Keratinocyte (primary cell): Measurements from ENCODE around the gene DPH1. TPM values are rescaled to one million over a fixed set of nuclear protein-coding genes. Genes with fewer than 3 reads are reported as not detected.
A peak's percentile ranks its signal among the peaks of the same experiment; 100 is the strongest.

ENCODE experiments used
- DNase-seq: peaks from one replicate; pipeline ENCODE4 v3.0.0-alpha.2; 2011; ENCODE audit warnings: low read depth, missing footprints, low spot score
- FAIRE-seq: peaks from 2 replicates; lab custom pipeline; 2011; peaks lifted over from hg19 to GRCh38; lab: Jason Lieb, UNC
- H2AFZ ChIP-seq: 2 replicates; pipeline ENCODE4 v1.6.0; 2012; ENCODE audit warnings: low read length, control low read depth, inconsistent platforms; ENCODE audit not compliant: control insufficient read depth
- H3K27ac ChIP-seq: 2 replicates; pipeline ENCODE4 v1.5.1; 2011; ENCODE audit warnings: low read length; ENCODE audit not compliant: control insufficient read depth, insufficient read depth
- H3K27me3 ChIP-seq: 3 replicates; pipeline ENCODE4 v1.6.0; 2011; ENCODE audit warnings: low read length; ENCODE audit not compliant: control insufficient read depth, insufficient read depth; ENCODE audit errors: extremely low read depth
- H3K36me3 ChIP-seq, 2 experiments: 2 replicates in 1 of 2; 3 replicates in 1 of 2; pipeline ENCODE4 v1.5.1; 2011; ENCODE audit warnings: low read length in 2 of 2, mild to moderate bottlenecking in 1 of 2; ENCODE audit not compliant: control insufficient read depth in 2 of 2, insufficient read depth in 2 of 2; ENCODE audit errors: extremely low read depth in 1 of 2
- H3K4me1 ChIP-seq: 3 replicates; pipeline ENCODE4 v1.5.1; 2011; ENCODE audit warnings: low read length; ENCODE audit not compliant: control insufficient read depth, insufficient read depth; ENCODE audit errors: extremely low read depth
- H3K4me2 ChIP-seq: 3 replicates; pipeline ENCODE4 v1.6.0; 2011; ENCODE audit warnings: low read depth, low read length; ENCODE audit not compliant: control insufficient read depth, insufficient read depth; ENCODE audit errors: extremely low read depth
- H3K4me3 ChIP-seq, 3 experiments: fragments of 200-600 bp in 1 of 3; sonication (generic) in 1 of 3; 2 replicates in 2 of 3; 3 replicates in 1 of 3; pipeline ENCODE4 v1.5.1; 2011 to 2016; ENCODE audit warnings: low read length in 3 of 3, mild to moderate bottlenecking in 3 of 3, control low read depth in 2 of 3, inconsistent platforms in 1 of 3, low read depth in 1 of 3, mixed read lengths in 1 of 3, mixed run types in 1 of 3, moderate library complexity in 1 of 3; ENCODE audit not compliant: control insufficient read depth in 2 of 3, insufficient read depth in 2 of 3; ENCODE audit errors: extremely low read depth in 1 of 3
- H3K79me2 ChIP-seq: 2 replicates; pipeline ENCODE4 v1.6.0; 2012; ENCODE audit warnings: low read length; ENCODE audit not compliant: control insufficient read depth, insufficient read depth
- H3K9ac ChIP-seq: 3 replicates; pipeline ENCODE4 v1.6.0; 2011; ENCODE audit warnings: low read length; ENCODE audit not compliant: control insufficient read depth, insufficient read depth; ENCODE audit errors: extremely low read depth
- H3K9me1 ChIP-seq: 3 replicates; pipeline ENCODE4 v1.6.0; 2011; ENCODE audit warnings: low read length; ENCODE audit not compliant: control insufficient read depth, insufficient read depth; ENCODE audit errors: extremely low read depth
- H3K9me3 ChIP-seq: 2 replicates; pipeline ENCODE4 v1.5.1; 2012; ENCODE audit warnings: low read depth, low read length; ENCODE audit not compliant: control insufficient read depth
- H4K20me1 ChIP-seq: 3 replicates; pipeline ENCODE4 v1.6.0; 2011; ENCODE audit warnings: low read length; ENCODE audit not compliant: control insufficient read depth, insufficient read depth; ENCODE audit errors: extremely low read depth
- EZH2 ChIP-seq: IDR thresholded peaks from one replicate; pipeline ENCODE4 v1.6.1; 2012; ENCODE audit warnings: inconsistent platforms, mild to moderate bottlenecking, low read length, moderate library complexity
- dilution Hi-C: fragments of 300-500 bp; cut with MboI; formaldehyde crosslinking; loops from one replicate; pipeline ENCODE4 v1.7.0; 2020; ENCODE audit warnings: low sequenced_read_pairs; ENCODE audit not compliant: extremely low pct_ligation_motif_present
- polyA plus RNA-seq, 5 experiments: library from polyadenylated mRNA; depleted of rRNA in 3 of 5; stranded (reverse) in 3 of 5; stranded (forward) in 1 of 5; unstranded in 1 of 5; fragments of >200 nt; gene quantifications; 1 replicate in 1 of 5; 2 replicates in 3 of 5; 3 replicates in 1 of 5; pipeline versions ENCODE4 v1.2.1 to v1.2.3, GENCODE V29; 2011 to 2012; ENCODE audit warnings: missing spikeins in 2 of 5, low read depth in 1 of 5, low replicate concordance in 1 of 5
- TF ChIP-seq, protein P1 (sequence below), 3 experiments: IDR thresholded peaks in 1 of 3; conservative IDR thresholded peaks in 1 of 3; optimal IDR thresholded peaks in 1 of 3; 2 replicates in 2 of 3; 3 replicates in 1 of 3; pipeline versions ENCODE3 to v1.5.1; 2011; ENCODE audit warnings: low read length in 3 of 3, mild to moderate bottlenecking in 3 of 3, moderate library complexity in 2 of 3, control low read depth in 1 of 3, inconsistent platforms in 1 of 3; ENCODE audit not compliant: insufficient read depth in 2 of 3; ENCODE audit errors: extremely low read depth in 1 of 3

DPH1 gene
- polyA plus RNA-seq, 1 donor (not counting 4 experiments of a cell fraction or from before 2014, with no cell fraction given) = 18.9 TPM

DNA sequence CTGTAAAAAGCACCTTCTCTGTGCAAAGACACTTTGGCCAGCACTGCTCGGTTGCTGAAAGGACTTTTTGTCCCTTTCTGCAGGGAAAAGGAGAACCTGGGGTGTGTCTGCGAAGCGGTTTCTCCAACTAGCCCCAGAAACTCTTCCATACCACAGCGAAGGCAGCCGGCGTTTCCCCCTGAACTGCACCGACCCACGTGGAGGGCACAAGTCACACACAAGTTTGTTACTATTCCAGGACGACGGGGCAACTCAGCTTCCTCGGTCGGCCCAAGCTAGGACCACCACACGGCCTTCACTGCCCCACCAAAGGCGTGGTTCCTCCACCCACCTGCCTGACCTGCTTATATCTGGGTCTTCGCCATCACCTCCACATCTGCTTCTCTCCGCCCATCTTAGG lies 6.7 kb upstream of the DPH1 start:
- Histone ChIP-seq H3K27me3 (peaks cover 8% of the 10 kb centered on the region), H3K4me1 (peaks cover 3% of the 10 kb centered on the region), H3K4me3 (no peak overlapping the region), H3K9ac (no peak overlapping the region), H3K79me2 (no peaks in the 10 kb centered on the region), H3K36me3 (no peaks in the 10 kb centered on the region), H3K27ac (no peak overlapping the region), H3K9me1 (no peaks in the 10 kb centered on the region), H4K20me1 (no peaks in the 10 kb centered on the region), H2AFZ (no peak overlapping the region), H3K4me2 (no peak overlapping the region), H3K9me3 (no peaks in the 10 kb centered on the region)
- no peak for FAIRE-seq
- no peak for TF ChIP-seq EZH2
- TF ChIP-seq, protein P1, sequence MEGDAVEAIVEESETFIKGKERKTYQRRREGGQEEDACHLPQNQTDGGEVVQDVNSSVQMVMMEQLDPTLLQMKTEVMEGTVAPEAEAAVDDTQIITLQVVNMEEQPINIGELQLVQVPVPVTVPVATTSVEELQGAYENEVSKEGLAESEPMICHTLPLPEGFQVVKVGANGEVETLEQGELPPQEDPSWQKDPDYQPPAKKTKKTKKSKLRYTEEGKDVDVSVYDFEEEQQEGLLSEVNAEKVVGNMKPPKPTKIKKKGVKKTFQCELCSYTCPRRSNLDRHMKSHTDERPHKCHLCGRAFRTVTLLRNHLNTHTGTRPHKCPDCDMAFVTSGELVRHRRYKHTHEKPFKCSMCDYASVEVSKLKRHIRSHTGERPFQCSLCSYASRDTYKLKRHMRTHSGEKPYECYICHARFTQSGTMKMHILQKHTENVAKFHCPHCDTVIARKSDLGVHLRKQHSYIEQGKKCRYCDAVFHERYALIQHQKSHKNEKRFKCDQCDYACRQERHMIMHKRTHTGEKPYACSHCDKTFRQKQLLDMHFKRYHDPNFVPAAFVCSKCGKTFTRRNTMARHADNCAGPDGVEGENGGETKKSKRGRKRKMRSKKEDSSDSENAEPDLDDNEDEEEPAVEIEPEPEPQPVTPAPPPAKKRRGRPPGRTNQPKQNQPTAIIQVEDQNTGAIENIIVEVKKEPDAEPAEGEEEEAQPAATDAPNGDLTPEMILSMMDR (optimal IDR thresholded peaks at IDR 0.05 in 1 of 3, IDR thresholded peaks at IDR 0.05 in 1 of 3, conservative IDR thresholded peaks at IDR 0.05 in 1 of 3; ENCODE audit: extremely low read depth in 1 of 3, insufficient read depth in 2 of 3, low read length in 3 of 3) = no peak
- no peak for DNase-seq
- dilution Hi-C loops = no loop called here

DNA sequence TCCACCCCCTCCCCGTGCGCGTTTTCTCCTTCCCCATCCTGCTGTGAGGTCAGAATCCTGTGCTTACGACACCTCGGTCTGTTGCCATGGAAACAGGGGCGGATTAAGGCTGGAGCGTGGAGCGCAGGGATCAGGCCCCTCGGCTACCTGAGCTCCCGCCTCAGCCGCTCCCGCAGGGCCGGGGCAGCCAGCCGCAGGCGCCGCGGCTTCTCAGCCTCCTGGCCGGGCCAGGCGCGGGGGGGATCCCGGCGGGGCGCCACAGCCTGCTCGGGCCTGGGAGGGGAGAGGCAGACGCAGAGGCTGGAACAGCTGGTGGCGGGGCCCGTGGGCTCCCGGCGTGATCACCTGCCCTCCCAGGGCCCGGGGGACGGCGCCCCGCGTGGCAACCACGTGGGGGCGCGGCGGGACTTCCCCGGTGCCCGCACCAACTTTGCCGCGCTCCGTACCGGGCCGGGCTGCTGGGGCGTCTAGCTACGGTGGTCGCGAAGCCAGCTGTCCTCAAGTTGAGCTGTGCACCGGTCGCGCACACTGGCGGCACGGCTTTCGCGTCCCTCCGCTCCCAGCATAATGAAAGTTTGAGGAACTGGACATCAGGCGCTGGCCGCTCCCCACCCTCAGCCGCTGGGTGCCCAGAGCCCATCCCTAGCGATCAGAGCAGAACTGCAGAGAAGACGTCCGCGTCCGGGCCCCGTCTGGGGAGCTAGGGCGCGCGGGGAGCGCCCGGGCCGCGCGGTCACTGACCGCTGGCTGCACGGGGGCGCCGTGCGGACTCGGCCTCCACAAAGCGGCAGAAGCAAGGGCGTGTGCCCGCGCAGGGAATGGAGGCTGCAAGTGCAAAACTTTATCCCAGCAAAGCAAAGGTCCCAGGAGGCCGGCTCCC lies 6.0 kb upstream of the DPH1 start:
- TF ChIP-seq, protein P1 (optimal IDR thresholded peaks at IDR 0.05 in 1 of 3, IDR thresholded peaks at IDR 0.05 in 1 of 3, conservative IDR thresholded peaks at IDR 0.05 in 1 of 3; ENCODE audit: extremely low read depth in 1 of 3, insufficient read depth in 2 of 3, low read length in 3 of 3) = peak in 2 of 3 experiments; percentile 5 to 30
- TF ChIP-seq EZH2 = peak; percentile 61
- no peak overlapping the region for H3K27ac ChIP-seq
- no peaks in the 10 kb centered on the region for H3K79me2 ChIP-seq
- peak overlapping the region; percentile 56 for H3K9ac ChIP-seq
- DNase-seq (no peak), FAIRE-seq (no peak)
- peaks cover 3% of the 10 kb centered on the region for H3K4me1 ChIP-seq
- dilution Hi-C loops = no loop called here
- H3K36me3 ChIP-seq = no peaks in the 10 kb centered on the region
- peak overlapping the region; percentile 73 for H3K4me2 ChIP-seq
- no peaks in the 10 kb centered on the region for H4K20me1 ChIP-seq
- peak overlapping the region; percentile 38 for H2AFZ ChIP-seq
- H3K27me3 ChIP-seq = peaks cover 8% of the 10 kb centered on the region
- peak overlapping the region; percentile 59 to 76 (median 71) for H3K4me3 ChIP-seq
- no peaks in the 10 kb centered on the region for H3K9me3 ChIP-seq
- H3K9me1 ChIP-seq = no peaks in the 10 kb centered on the region
